ENCODE data around the gene CDH15.
A peak's percentile ranks its signal among the peaks of the same experiment; 100 is the strongest.

The CDH15 gene, protein sequence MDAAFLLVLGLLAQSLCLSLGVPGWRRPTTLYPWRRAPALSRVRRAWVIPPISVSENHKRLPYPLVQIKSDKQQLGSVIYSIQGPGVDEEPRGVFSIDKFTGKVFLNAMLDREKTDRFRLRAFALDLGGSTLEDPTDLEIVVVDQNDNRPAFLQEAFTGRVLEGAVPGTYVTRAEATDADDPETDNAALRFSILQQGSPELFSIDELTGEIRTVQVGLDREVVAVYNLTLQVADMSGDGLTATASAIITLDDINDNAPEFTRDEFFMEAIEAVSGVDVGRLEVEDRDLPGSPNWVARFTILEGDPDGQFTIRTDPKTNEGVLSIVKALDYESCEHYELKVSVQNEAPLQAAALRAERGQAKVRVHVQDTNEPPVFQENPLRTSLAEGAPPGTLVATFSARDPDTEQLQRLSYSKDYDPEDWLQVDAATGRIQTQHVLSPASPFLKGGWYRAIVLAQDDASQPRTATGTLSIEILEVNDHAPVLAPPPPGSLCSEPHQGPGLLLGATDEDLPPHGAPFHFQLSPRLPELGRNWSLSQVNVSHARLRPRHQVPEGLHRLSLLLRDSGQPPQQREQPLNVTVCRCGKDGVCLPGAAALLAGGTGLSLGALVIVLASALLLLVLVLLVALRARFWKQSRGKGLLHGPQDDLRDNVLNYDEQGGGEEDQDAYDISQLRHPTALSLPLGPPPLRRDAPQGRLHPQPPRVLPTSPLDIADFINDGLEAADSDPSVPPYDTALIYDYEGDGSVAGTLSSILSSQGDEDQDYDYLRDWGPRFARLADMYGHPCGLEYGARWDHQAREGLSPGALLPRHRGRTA

DNA sequence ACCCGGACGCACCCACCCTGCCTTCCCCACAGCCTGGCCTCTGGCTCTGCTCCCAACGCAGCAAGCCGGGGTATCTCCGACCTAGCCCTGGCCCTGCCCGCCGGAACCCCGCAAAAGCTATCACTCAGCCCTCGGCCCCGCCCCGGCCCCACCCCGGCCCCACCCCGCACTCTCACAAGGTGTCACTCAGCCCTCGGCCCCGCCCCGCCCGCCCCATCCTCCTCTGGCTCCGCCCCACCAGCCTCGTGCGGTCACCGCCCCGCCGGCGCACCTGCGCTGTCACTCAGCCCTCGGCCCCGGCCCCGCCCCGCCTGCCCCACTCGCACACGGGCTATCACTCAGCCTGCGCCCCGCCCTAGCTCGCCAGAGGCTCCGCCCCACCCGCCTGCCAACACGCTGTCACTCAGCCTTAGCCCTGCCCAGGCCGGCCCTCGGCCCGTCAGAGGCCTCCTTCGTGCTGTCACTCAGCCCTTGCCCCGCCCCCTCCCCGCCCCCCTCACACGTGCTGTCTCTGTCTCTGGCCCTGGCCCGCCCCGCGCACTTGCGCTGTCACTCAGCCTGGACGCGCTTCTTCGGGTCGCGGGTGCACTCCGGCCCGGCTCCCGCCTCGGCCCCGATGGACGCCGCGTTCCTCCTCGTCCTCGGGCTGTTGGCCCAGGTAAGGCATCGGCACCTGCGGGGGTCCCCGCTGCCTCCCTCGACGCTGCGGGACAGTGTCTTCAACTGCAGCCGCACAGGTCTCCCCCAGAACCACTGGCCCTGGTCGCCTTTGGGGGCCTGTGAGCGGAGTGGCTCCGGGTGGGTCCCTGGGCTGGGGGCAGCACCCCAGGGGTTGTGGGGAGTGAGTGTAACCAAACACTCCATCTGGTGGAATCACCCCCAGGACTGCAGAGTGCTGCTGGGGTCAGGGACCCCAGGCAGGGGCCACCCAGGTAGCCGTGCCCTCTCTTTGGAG, at the start of gene CDH15:
TSS of gene CDH15 (plus strand) at position 533 of the 955 bp plus-strand sequence. CDS start at position 617, 84 bp downstream.
- peak; percentile 97 for DNase-seq (ENCODE audit: low spot score)

DNA sequence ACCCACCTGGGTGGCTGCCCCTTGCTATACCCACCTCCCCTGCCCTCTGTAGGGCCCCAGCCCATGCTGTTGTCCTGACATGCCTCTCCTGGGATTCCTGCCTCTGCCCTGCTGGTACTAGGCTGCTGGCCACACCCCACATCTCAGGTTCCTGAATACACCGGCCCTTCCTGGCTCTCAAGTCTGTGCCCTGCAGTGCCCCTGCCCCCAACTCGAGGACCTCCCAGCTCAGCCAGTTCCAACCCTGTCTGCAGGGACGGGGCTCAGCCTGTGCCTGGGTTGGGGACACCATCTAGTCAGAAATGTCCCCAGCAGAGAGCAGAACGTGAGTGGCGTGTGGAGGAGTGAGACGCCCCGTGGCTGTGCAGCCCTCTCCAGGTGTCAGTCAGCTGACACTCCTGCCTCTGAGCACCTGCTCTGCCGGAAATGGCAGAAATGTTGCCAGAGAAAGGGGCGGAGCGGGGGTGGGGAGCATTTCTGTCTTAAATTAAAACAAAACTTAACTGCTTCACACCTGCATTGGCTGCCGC, 49.2 kb upstream of the CDH15 start:
- no peak for DNase-seq (ENCODE audit: low spot score)

DNA sequence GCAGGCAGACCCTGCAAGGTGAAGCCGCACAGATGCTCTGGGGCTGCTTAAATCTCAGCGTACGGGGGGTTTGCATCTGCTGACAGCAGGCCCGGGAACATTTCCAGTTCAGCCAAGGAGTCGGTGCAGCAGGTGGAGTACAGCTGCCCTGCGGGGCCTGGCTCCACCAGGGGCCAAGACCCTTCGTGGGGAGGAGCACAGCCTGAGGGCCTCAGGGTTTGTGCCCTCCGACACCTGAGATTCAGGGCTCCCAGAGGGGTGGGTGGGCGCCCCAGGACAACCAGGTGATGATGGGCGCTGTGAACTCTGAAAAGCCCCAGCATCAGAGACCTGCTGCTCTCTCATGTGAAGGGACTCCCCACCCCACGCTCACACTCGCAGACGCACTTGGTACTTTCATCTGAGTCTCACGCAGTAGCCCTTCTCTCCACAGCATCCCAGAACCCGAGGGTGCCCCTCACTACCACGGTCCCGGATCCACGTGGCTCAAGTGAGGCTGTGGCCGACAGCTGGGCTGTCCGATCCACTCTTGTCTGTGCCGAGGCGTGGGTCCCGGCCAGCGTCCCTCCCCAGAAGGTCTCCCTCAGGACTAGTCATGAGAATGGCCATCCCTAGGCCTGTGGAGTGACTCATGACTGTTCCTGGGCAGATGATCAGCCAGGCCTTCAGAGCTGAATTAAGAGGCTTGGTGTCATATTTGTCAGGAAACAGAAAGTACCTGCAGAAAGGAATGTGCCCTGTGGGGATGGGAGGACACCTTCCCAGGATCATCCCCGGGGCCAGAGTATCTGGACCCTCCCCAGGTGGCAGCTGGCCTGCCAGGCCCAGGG, 48.3 kb upstream of the CDH15 start:
- DNase-seq (ENCODE audit: low spot score) = no peak

DNA sequence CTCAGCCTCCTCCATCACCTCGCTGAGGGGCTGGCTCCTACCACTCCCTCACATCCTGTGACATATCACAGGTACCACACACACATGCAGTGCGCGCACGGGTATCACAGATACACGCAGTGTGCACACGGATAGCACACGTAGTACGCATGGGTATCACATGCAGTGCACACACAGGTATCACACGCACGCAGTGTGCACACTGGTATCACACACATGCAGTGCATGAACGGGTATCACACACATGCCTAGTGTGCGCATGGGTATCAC, 47.8 kb upstream of the CDH15 start:
- no peak for DNase-seq (ENCODE audit: low spot score)

DNA sequence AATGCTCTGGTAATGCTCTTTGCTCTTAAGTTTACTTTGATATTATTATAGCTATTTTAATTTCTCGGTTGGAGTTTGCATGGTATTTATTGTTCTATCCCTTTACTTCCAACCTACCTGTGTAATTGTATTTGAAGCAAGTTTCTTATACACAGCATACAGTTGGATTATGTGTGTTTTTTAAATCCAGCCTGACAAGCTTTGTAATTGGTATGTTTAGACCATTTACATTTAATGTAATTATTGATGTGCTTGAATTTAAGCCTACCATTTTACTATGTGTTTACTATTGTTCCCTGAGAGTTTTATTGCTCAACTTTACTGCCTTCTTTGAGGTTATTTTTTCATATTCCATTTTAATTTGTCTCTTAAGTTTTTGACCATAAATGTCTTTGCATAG, 42.2 kb upstream of the CDH15 start:
- DNase-seq (ENCODE audit: low spot score) = no peak

DNA sequence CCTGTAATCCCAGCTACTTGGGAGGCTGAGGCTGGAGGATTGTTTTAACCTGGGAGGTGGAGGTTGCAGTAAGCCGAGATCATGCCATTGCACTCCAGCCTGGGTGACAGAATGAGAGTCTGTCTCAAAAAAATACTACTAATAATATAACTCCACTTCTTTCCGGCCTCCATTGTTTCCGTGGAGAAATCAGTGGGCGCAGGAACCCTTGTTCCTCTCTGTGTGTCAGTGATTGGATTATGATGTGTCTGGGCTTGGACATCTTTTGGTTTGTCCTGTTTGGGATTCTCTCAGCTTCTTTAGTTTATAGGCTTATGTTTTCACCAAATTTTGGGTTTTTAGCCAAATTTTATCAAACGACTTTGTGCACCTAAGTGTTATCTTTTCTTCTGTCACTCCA, 41.1 kb upstream of the CDH15 start:
- no peak for DNase-seq (ENCODE audit: low spot score)

DNA sequence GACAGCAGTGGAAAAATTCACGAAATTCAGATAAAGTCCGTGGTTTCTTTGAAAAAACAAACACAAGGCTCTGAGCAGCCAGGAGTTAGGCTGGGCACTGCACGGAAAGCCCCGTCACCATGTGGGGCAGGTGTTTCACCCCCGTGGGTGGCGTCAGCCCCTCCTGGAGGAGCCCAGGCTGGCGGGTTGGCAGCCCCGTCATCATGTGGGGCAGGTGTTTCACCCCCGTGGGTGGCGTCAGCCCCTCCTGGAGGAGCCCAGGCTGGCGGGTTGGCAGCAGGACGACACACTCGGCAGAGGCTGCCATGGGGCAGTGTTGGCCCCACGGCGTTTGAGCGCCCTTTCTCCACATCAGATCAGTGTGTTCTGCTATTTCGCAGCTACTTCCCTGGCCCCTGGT, 39.8 kb upstream of the CDH15 start:
- DNase-seq (ENCODE audit: low spot score) = no peak

DNA sequence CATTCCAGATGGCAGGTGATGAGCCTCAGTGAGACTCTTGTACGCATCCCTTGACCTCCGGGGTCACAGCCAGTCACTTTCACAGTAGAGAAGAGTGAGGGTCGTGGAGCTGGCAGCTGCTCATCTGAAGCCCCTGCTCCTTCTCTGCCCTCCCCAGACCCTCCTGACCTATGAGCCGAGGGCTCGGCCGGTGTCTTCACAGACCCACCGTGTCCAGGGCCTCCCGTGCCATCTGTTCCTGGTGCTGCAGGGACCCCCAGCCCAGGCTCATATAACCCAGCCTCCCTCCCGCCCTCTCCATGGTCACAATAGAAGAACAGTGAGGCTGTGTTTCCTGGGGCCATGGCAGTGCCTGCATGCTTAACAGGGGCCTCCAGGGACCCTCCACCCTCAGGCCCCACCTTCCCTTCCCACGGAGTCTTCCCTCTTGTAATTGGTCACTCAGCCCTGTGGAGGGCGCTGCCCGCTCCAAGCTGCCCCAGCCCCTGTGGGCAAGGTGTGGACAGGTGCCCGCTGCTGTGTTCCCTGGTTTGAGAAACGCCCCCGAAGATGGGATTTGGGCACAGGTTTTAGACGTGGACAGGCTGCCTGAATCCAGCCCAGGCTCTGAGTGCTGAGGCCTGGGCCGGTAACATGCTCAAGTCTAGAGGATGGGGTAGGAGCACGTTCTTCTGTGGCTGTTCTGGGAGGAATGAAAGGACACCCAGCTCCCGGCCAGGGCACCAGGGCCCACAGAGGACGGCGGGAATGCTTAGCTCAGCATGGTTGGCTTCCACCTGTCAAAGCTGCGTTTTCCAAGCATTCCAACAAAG, 39.1 kb upstream of the CDH15 start:
- DNase-seq (ENCODE audit: low spot score) = no peak

DNA sequence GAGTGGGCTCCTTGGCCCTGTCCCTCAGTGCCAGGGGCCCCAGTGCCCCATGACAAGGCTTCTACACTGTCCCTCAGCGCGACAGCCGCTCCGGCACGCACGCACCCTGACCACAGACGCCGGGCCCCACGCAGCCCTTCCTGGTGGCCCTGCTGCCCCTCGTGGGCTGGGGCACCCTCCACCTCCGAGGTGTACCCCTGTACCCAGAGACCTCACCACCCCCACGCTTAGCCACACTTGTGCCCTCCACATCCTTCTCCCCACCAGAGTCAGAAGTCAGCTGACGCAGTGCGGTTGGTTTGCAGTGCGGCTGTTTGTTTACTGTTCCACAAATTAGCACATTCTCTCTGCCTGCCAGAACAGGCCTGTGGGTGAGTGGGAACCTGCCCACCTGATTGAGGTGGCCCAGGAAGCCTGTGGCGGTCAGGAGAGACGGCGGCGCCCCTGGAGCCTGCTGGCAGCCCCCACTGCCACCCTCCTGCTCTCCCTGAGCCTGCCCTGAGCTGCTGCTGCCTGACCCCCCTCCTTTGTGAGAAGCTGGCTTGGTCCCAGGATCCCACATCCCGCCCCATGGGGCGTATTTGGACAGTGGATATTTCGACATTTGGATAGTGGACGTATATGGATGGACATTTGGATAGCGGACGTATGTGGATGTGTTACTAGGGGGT, 38.0 kb upstream of the CDH15 start:
- DNase-seq (ENCODE audit: low spot score) = no peak

DNA sequence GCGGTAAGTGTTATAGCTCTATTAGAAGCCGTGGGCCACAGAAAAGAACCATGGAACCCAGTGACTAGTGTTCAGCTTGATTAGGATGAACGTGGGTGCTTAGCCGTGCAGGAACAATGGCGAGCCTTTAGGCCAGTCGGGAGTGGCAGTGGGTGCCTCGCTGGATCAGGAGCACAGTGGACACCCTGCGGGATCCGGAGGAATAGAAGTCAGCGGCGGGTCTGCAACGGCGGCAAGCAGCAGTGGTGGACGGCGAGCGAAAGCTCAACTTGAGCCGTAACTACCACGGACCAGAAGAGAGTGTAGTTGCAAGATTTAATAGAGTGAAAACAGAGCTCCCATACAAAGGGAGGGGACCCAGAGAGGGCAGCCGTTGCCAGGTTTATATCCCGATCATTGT, 37.3 kb upstream of the CDH15 start:
- DNase-seq (ENCODE audit: low spot score) = no peak

DNA sequence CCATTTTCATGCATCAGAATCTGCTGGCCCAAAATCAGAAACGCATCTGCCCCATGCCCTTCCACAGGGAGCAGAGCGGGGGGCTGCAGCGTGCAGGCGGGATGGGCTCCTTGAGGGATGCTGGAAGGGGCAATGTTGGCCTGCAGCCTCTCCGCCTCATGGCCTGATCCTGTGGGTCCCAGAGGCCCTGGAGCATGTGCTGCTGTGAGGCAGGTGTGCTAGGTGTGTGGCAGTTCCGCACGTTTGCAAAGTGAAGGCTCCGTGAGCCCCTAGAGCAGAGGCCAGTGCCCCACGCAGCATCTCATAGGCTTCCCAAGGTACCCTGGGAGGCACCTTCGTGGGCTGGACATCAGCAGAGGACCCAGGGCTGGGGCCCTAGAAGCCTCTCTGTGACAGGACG, 36.4 kb upstream of the CDH15 start:
- DNase-seq (ENCODE audit: low spot score) = no peak

DNA sequence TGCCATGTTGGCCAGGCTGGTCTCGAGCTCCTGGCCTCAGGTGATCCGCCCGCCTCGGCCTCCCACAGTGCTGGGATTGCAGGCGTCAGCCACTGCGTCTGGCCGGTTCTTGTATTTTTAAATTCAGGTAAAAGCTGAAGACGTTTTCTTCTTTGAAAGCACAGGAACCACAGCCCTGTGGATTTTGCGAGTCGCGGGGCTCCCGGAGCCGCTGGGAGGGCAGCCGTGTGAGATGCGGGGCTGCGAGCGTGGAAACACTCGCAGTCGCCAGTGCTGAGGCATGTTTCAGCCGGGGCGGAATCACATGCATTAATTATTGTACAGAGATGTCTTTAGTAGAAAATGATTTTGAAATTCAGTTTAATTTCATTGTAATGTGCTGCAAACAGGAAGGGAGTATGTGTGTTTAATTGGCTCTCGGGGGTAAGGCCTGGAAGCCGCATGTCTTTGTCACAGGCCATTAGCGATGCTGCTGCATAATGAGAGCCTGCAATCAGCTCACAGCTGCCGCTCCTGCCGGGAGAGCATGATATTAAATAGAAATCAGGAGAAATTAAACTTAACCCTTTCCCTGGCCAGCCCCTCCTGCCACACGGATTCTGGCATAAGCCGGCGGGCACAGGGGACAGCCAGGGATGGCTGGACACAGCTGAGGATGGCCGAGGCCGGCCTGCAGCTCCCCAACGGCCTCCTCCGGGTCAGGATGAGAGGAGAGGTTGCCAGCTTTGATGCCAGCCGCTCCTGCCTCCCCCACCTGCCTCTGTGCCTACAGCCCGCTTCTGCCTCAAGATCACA, 35.4 kb upstream of the CDH15 start:
- DNase-seq (ENCODE audit: low spot score) = no peak

DNA sequence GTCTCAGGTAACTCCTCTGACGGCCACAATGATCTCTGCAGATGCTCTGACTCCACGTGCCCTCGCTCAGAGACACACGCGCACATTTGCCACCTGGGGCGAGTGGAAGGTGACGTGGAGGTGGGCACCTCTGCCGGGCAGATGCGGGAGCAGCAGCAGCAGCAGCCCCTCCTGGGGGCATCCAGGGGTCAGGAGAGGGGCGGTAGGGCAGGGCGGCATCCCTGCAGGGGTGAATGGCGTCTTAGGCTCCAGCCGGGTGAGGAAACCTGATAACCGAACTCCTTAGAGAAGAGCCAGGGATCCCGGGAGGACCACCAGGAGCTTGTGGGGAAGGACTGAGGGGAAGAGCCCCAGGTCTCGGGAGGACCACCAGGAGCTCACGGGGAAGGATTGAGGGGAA, 34.6 kb upstream of the CDH15 start:
- DNase-seq (ENCODE audit: low spot score) = no peak

DNA sequence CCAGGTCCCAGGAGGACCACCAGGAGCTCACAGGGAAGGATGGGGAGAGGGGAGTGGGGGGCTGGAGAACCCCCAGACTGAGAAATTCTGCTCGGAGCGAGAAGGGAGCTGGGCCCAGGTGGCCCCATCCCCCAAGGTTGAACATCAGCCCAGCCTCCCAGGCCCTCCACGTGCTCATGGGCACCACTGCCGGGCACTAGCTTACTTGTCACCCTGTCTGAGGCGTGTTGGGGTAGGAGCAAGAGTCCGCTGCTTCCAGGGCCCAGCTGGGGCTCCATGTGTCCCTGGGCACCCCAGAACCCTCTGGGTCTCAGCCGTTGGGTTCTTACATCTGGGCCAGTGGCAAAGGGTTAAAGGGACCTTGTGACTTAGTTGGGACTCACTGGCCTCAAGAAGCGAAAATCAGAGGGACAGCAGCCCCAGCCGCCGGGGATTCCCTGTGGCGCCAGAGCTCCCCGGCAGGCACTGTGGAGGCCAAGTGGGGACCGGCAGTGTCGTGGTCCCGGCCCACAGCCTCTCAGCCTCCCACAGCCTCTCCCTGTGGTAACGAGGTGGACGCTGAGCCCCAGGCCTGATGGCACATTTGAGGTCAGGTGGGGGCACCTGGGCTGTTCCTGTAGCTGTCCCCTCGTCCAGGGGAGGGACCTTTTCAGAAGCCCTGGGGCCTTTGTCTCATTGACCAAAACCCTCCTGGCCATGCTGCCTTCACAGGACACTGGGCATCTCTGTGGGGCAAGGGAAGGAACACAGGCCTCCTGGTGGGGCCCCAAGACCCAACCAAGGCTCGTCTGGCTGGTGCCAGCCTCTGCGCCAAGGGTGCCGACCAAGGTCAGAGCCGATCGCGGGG, 33.7 kb upstream of the CDH15 start:
- DNase-seq (ENCODE audit: low spot score) = no peak

DNA sequence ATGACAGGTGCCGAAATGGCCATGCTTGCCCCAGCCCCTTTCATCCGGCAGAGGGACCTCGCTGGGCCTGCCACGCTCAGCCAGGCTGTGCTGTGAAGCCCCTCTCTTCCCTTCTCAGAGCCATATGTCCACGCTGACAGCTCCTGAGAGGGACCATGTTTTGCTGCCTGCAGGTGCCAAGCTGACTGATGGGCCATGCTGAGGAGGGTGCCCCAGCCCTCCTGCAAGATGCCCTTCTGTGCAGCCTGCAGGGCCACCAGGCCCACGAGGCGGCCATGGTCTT, 33.1 kb upstream of the CDH15 start:
- no peak for DNase-seq (ENCODE audit: low spot score)

DNA sequence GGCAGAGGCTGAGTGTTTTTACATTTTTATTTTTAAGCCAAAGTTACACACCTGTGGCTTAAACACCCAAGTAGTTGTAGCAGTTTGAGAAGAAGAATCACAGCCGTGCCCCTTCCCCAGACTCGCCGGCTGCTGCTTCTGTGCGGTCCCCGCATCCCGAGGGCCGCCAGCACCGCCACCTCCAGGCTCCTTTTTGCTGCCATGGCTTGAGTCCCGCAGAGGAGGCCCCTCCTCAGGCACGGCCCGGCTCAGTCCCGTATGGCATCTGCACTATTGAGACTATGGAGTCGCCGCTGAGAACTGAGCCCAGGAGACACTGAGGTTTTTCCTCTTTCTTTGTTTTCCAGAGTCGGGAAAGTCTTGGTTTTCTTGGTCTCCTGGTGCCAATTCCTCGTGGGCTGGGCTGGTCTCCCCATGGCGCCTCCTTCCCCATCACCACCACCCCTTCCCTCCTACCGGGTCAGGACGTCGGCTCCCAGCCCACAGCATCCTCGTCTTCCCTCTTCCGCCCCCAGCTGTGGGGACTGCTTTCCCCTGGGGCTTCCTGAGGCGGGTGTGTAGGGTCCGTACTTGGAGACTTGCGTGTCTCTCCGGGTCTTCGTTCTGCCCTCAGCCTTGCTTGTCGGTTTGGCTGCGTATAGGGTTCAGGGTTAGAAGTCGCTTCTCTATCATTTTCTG, 32.6 kb upstream of the CDH15 start:
- no peak for DNase-seq (ENCODE audit: low spot score)

DNA sequence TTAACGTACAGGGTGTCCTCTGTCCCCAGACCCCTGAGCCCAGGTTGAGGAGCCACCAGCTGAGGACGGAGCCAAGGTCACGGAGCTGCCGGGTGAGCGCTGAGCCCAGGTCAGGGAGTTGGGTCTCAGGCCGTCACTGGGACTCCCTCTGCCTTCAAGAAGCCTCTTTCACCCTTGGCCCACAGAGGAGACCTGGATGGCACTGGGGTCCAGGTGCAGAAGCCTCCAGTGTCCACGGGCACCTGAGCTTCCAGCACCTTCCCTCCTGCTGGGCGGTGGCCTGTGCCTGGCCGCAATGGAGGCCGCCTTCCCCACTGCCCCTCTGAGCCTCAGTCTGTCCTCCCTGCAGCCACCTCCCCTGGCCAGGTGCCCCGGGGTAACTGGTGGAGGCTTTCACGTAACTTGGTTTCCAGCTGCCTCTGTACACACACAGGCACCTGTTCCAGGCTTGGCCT, 31.6 kb upstream of the CDH15 start:
- DNase-seq (ENCODE audit: low spot score) = no peak

DNA sequence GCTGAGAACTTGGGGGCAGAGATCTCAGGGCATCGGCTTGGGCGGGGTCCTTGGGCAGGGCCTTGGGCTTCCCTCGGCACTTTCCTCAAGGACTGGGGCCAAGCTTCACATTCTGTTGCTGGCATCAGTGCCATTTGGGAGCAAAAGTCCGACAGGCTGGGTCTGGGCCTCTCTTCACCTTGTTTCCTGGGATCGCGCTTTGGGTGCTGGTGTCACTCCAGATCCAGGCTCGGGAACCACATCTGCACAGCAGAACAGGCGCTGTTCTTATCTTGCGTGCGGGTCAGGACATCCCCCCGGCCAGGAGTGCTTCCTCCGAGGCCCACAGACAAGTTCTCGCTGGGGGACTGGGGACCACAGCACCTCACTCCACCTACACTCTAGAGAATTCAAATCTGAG, 31.1 kb upstream of the CDH15 start:
- no peak for DNase-seq (ENCODE audit: low spot score)

Data from RKO (cell line).